ENCODE results near the gene MEI4. TPM values are rescaled to one million over a fixed set of nuclear protein-coding genes. Genes with fewer than 3 reads are reported as not detected.
A peak's percentile ranks its signal among the peaks of the same experiment; 100 is the strongest.

Gene MEI4
- total RNA-seq, 4 donors from 2014 or later: not detected

GRCh38 chr6:77620278-77620882, 32.5 kb upstream of the MEI4 start:
- Histone ChIP-seq H3K4me1 (no peaks in the 10 kb centered on the region), H3K4me3 (no peak overlapping the region), H3K36me3 (no peaks in the 10 kb centered on the region), H3K9me3 (peaks cover 0 to 3% (median 0%) of the 10 kb centered on the region in 3 donors), H3K27me3 (no peaks in the 10 kb centered on the region), H3K27ac (no peak overlapping the region)
- TF ChIP-seq CTCF (IDR thresholded peaks at IDR 0.05) (peak in 2 of 6 experiments; percentile 20 to 27), POLR2A (IDR thresholded peaks at IDR 0.05) (no peak)
- intact Hi-C loops (cut with DNase I): no loop called here
- 32 to 58% methylated on average over 1 of the region's 1 CpG for WGBS, 2 donors
- DNase-seq: no peak

GRCh38 chr6:77624515-77624914, 28.3 kb upstream of the MEI4 start:
- intact Hi-C loops (cut with DNase I): no loop called here
- no peaks in the 10 kb centered on the region for H3K4me1 ChIP-seq
- WGBS, 2 donors: 57 to 66% methylated on average over 5 of the region's 5 CpGs

GRCh38 chr6:77626426-77626825, 26.4 kb upstream of the MEI4 start:
- TF ChIP-seq POLR2A (IDR thresholded peaks at IDR 0.05) (no peak), CTCF (IDR thresholded peaks at IDR 0.05) (no peak)
- no peaks in the 10 kb centered on the region for H3K9me3 ChIP-seq
- no peaks in the 10 kb centered on the region for H3K4me1 ChIP-seq
- no peak for DNase-seq
- no peak overlapping the region for H3K27ac ChIP-seq
- no peak overlapping the region for H3K4me3 ChIP-seq
- intact Hi-C loops (cut with DNase I): no loop called here
- H3K36me3 ChIP-seq: no peaks in the 10 kb centered on the region
- no peaks in the 10 kb centered on the region for H3K27me3 ChIP-seq
- WGBS, 2 donors: 52 to 75% methylated on average over 1 of the region's 1 CpG

More at GRCh38 chr6:77624515-77624914, 28.3 kb upstream of the MEI4 start:
- H3K27me3 ChIP-seq: no peaks in the 10 kb centered on the region
- TF ChIP-seq CTCF (IDR thresholded peaks at IDR 0.05) (no peak), POLR2A (IDR thresholded peaks at IDR 0.05) (no peak)
- no peak for DNase-seq
- H3K4me3 ChIP-seq: no peak overlapping the region
- H3K27ac ChIP-seq: no peak overlapping the region
- no peaks in the 10 kb centered on the region for H3K36me3 ChIP-seq
- H3K9me3 ChIP-seq: no peaks in the 10 kb centered on the region

DNA sequence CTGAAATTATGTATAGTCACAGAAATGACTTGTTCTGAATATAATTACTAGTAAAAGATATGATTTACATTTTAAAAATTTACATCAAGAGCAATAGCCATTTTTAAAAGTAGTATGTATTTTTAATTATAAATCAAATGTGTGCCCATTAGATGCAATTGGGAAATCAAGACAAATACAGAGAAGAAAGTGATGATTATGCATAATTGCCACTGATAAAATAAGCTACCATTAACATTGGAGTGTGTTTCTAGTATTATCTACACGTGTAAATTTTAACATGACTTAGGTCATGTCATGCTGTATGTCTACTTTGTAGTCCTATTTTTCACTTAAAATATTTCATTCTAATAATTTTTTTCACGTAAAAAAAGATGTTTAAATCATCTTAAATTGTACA, 22.8 kb upstream of the MEI4 start:
- intact Hi-C loops (cut with DNase I): no loop called here
- H3K4me3 ChIP-seq: no peak overlapping the region
- H3K27me3 ChIP-seq: no peaks in the 10 kb centered on the region
- no peaks in the 10 kb centered on the region for H3K36me3 ChIP-seq
- 54 to 77% methylated on average over 2 of the region's 2 CpGs for WGBS, 2 donors
- no peaks in the 10 kb centered on the region for H3K9me3 ChIP-seq
- no peak overlapping the region for H3K27ac ChIP-seq
- H3K4me1 ChIP-seq: no peaks in the 10 kb centered on the region
- DNase-seq: no peak
- TF ChIP-seq CTCF (IDR thresholded peaks at IDR 0.05): no peak
- no peak for TF ChIP-seq POLR2A (IDR thresholded peaks at IDR 0.05)

- WGBS, 2 donors: 53 to 55% methylated on average over 1 of the region's 1 CpG
- Histone ChIP-seq H3K4me1 (no peaks in the 10 kb centered on the region), H3K27me3 (no peaks in the 10 kb centered on the region), H3K27ac (no peak overlapping the region), H3K9me3 (no peaks in the 10 kb centered on the region), H3K4me3 (no peak overlapping the region), H3K36me3 (no peaks in the 10 kb centered on the region)
- no peak for TF ChIP-seq CTCF (IDR thresholded peaks at IDR 0.05)
- TF ChIP-seq POLR2A (IDR thresholded peaks at IDR 0.05): no peak
- no peak for DNase-seq
- intact Hi-C loops (cut with DNase I): no loop called here
Observed at GRCh38 chr6:77633471-77633870, 19.4 kb upstream of the MEI4 start.

Measured in esophagus squamous epithelium (tissue), 5 donors.